GM10847 (cell line): Measurements from ENCODE around the gene ZSCAN23.

ENCODE experiments used
- POLR2A ChIP-seq: IDR thresholded peaks from 2 replicates; pipeline ENCODE4 v1.6.1; 2011; ENCODE audit not compliant: insufficient read length; ENCODE audit errors: extremely low read depth

The ZSCAN23 gene

GRCh38 chr6:28443112-28443773, at the start of gene ZSCAN23:
ZSCAN23 (minus strand) TSS chr6:28443491; CDS start chr6:28436266, 7,225 bp downstream.
- TF ChIP-seq POLR2A = peak; percentile 62

- no peak for TF ChIP-seq POLR2A
Observed at GRCh38 chr6:28491984-28492317, 48.7 kb upstream of the ZSCAN23 start.

- no peak for TF ChIP-seq POLR2A
Observed at GRCh38 chr6:28490205-28490890, 47.1 kb upstream of the ZSCAN23 start.

GRCh38 chr6:28489366-28490204, 46.3 kb upstream of the ZSCAN23 start:
- TF ChIP-seq POLR2A = no peak

GRCh38 chr6:28488916-28489365, 45.6 kb upstream of the ZSCAN23 start:
- no peak for TF ChIP-seq POLR2A

- no peak for TF ChIP-seq POLR2A
Observed at GRCh38 chr6:28486988-28487742, 43.9 kb upstream of the ZSCAN23 start.

- no peak for TF ChIP-seq POLR2A
Observed at GRCh38 chr6:28486533-28486932, 43.2 kb upstream of the ZSCAN23 start.

- no peak for TF ChIP-seq POLR2A
Observed at GRCh38 chr6:28485482-28485881, 42.2 kb upstream of the ZSCAN23 start.

GRCh38 chr6:28480253-28480932, 37.1 kb upstream of the ZSCAN23 start:
- no peak for TF ChIP-seq POLR2A

GRCh38 chr6:28478518-28478917, 35.2 kb upstream of the ZSCAN23 start:
- TF ChIP-seq POLR2A = no peak

- no peak for TF ChIP-seq POLR2A
Observed at GRCh38 chr6:28474441-28475219, 31.3 kb upstream of the ZSCAN23 start.

GRCh38 chr6:28468056-28468455, 24.8 kb upstream of the ZSCAN23 start:
- TF ChIP-seq POLR2A = no peak

GRCh38 chr6:28462401-28462800, 19.1 kb upstream of the ZSCAN23 start:
- TF ChIP-seq POLR2A = no peak

GRCh38 chr6:28458568-28458967, 15.3 kb upstream of the ZSCAN23 start:
- no peak for TF ChIP-seq POLR2A
